Camera-type eye (tissue), 1 donor: ENCODE measurements around the gene TYK2. TPM values are rescaled to one million over a fixed set of nuclear protein-coding genes. Genes with fewer than 3 reads are reported as not detected.

Experiments used
- total RNA-seq: library from RNA; depleted of rRNA; stranded (reverse); fragments of >200 nt; gene quantifications from one replicate; pipeline ENCODE4 v1.2.3, GENCODE V29; 2014

Gene TYK2
- 84.4 TPM for total RNA-seq

GRCh38 chr19:10380313-10381102 is at the start of gene TYK2:
Gene TYK2, minus strand, starts transcription at chr19:10380572. Its CDS starts 2,166 bp downstream, at chr19:10378406.

GRCh38 chr19:10420444-10421239 is 40.3 kb upstream of the TYK2 start, which contains the start of gene PDE4A:
Gene PDE4A, plus strand, starts transcription at chr19:10420538. Its CDS starts 227 bp downstream, at chr19:10420765.

GRCh38 chr19:10403137-10404021 is 23.0 kb upstream of the TYK2 start, which contains the start of gene CDC37:
Gene CDC37, minus strand, starts transcription at chr19:10403542. Its CDS starts 63 bp downstream, at chr19:10403479.

GRCh38 chr19:10339380-10339960 is 40.9 kb downstream of the TYK2 start, which contains the start of gene ICAM3:
Gene ICAM3, minus strand, starts transcription at chr19:10339624. Its CDS starts 10 bp downstream, at chr19:10339614.

GRCh38 chr19:10332965-10333757 is 47.2 kb downstream of the TYK2 start, which contains the start of gene RAVER1:
Gene RAVER1, minus strand, starts transcription at chr19:10333529. Its CDS starts 22 bp downstream, at chr19:10333507.

GRCh38 chr19:10315335-10316214 is 64.8 kb downstream of the TYK2 start, which contains the start of gene FDX2:
Gene FDX2, minus strand, starts transcription at chr19:10316015. Its CDS starts 19 bp downstream, at chr19:10315996.

GRCh38 chr19:10309423-10309822 is 70.9 kb downstream of the TYK2 start, which contains the start of gene ZGLP1:
Gene ZGLP1, minus strand, starts transcription at chr19:10309815.

Other genes starting within 250 kb of the TYK2 start
- gene DNMT1, start 185.6 kb downstream of the TYK2 start, total RNA-seq = 69.2 TPM
- gene S1PR2, start 149.2 kb downstream of the TYK2 start, total RNA-seq = 8.9 TPM
- gene MRPL4, start 128.4 kb downstream of the TYK2 start, total RNA-seq = 19.0 TPM
- 15.1 TPM for gene ICAM1, start 109.5 kb downstream of the TYK2 start, total RNA-seq
- gene ICAM4, start 93.6 kb downstream of the TYK2 start, total RNA-seq = 0.38 TPM
- 3.4 TPM for gene ICAM5, start 90.6 kb downstream of the TYK2 start, total RNA-seq
- 4.4 TPM for gene ZGLP1, start 70.8 kb downstream of the TYK2 start, total RNA-seq
- 18.5 TPM for gene FDX2, start 64.6 kb downstream of the TYK2 start, total RNA-seq
- 18.9 TPM for gene RAVER1, start 47.0 kb downstream of the TYK2 start, total RNA-seq
- 1.6 TPM for gene ICAM3, start 40.9 kb downstream of the TYK2 start, total RNA-seq
- gene CDC37, start 23.0 kb upstream of the TYK2 start, total RNA-seq = 109 TPM
- gene PDE4A, start 40.0 kb upstream of the TYK2 start, total RNA-seq = 7.6 TPM
- 56.5 TPM for gene KEAP1, start 122.8 kb upstream of the TYK2 start, total RNA-seq
- gene S1PR5, start 136.9 kb upstream of the TYK2 start, total RNA-seq = 1.4 TPM
- 19.4 TPM for gene ATG4D, start 163.3 kb upstream of the TYK2 start, total RNA-seq
- 17.2 TPM for gene KRI1, start 185.4 kb upstream of the TYK2 start, total RNA-seq
- 17.7 TPM for gene CDKN2D, start 188.4 kb upstream of the TYK2 start, total RNA-seq
- gene AP1M2, start 206.7 kb upstream of the TYK2 start, total RNA-seq = 3.5 TPM
- 77.6 TPM for gene SLC44A2, start 245.0 kb upstream of the TYK2 start, total RNA-seq